ENCODE data around the gene ACSF2.
A peak's percentile ranks its signal among the peaks of the same experiment; 100 is the strongest.

ACSF2 gene

GRCh38 chr17:50477976-50478375, 52.0 kb downstream of the ACSF2 start:
- DNase-seq (ENCODE audit: low read depth, low spot score): no peak

GRCh38 chr17:50478391-50479381, 52.7 kb downstream of the ACSF2 start, which contains the start of gene RSAD1:
Gene RSAD1 (plus strand): TSS chr17:50478860. CDS start chr17:50478885, 25 bp downstream.
- DNase-seq (ENCODE audit: low read depth, low spot score): peak; percentile 69

- peak; percentile 38 for DNase-seq (ENCODE audit: low read depth, low spot score)
These were observed 53.6 kb downstream of the ACSF2 start for GRCh38 chr17:50479522-50480141.

- no peak for DNase-seq (ENCODE audit: low read depth, low spot score)
These were observed 54.2 kb downstream of the ACSF2 start for GRCh38 chr17:50480142-50480764.

GRCh38 chr17:50480854-50481490, 55.0 kb downstream of the ACSF2 start:
- DNase-seq (ENCODE audit: low read depth, low spot score): no peak

GRCh38 chr17:50481648-50482047, 55.6 kb downstream of the ACSF2 start:
- no peak for DNase-seq (ENCODE audit: low read depth, low spot score)

GRCh38 chr17:50482110-50482509, 56.1 kb downstream of the ACSF2 start:
- DNase-seq (ENCODE audit: low read depth, low spot score): no peak

- peak; percentile 54 for DNase-seq (ENCODE audit: low read depth, low spot score)
These were observed 56.5 kb downstream of the ACSF2 start for GRCh38 chr17:50482516-50482915.

GRCh38 chr17:50483266-50483665, 57.2 kb downstream of the ACSF2 start:
- DNase-seq (ENCODE audit: low read depth, low spot score): no peak

- no peak for DNase-seq (ENCODE audit: low read depth, low spot score)
These were observed 58.6 kb downstream of the ACSF2 start for GRCh38 chr17:50484386-50485155.

- no peak for DNase-seq (ENCODE audit: low read depth, low spot score)
These were observed 61.4 kb downstream of the ACSF2 start for GRCh38 chr17:50487213-50488096.

- no peak for DNase-seq (ENCODE audit: low read depth, low spot score)
These were observed 62.9 kb downstream of the ACSF2 start for GRCh38 chr17:50488880-50489279.

- no peak for DNase-seq (ENCODE audit: low read depth, low spot score)
These were observed 65.5 kb downstream of the ACSF2 start for GRCh38 chr17:50491505-50491904.

- no peak for DNase-seq (ENCODE audit: low read depth, low spot score)
These were observed 66.2 kb downstream of the ACSF2 start for GRCh38 chr17:50492214-50492613.

- DNase-seq (ENCODE audit: low read depth, low spot score): no peak
These were observed 67.7 kb downstream of the ACSF2 start for GRCh38 chr17:50493744-50494143.

- DNase-seq (ENCODE audit: low read depth, low spot score): no peak
These were observed 69.3 kb downstream of the ACSF2 start for GRCh38 chr17:50495217-50495823.

- no peak for DNase-seq (ENCODE audit: low read depth, low spot score)
These were observed 69.9 kb downstream of the ACSF2 start for GRCh38 chr17:50495918-50496317.

GRCh38 chr17:50498021-50498874, 72.2 kb downstream of the ACSF2 start:
- no peak for DNase-seq (ENCODE audit: low read depth, low spot score)

GRCh38 chr17:50499270-50499669, 73.3 kb downstream of the ACSF2 start:
- no peak for DNase-seq (ENCODE audit: low read depth, low spot score)

Measured in activated CD4-positive, CD25-positive, alpha-beta regulatory T cell treated with anti-CD3 and anti-CD28 coated beads, Interleukin-2, amount 50 U/mL, for 16 hours (primary cell).